Hematopoietic multipotent progenitor cell treated with erythropoietin and hydrocortisone succinate and interleukin-3 and kit ligand, for 8 days (in vitro differentiated cells): ENCODE results near the gene IQCH.
"Not testable (repeated sequence)": the region's sequence is repeated elsewhere in the genome, so short reads cannot be mapped to it uniquely, and the experiment has no call there.

ENCODE experiments used
- DNase-seq: peaks from one replicate; pipeline ENCODE4 v3.0.0-alpha.2; 2015

The IQCH gene

DNA sequence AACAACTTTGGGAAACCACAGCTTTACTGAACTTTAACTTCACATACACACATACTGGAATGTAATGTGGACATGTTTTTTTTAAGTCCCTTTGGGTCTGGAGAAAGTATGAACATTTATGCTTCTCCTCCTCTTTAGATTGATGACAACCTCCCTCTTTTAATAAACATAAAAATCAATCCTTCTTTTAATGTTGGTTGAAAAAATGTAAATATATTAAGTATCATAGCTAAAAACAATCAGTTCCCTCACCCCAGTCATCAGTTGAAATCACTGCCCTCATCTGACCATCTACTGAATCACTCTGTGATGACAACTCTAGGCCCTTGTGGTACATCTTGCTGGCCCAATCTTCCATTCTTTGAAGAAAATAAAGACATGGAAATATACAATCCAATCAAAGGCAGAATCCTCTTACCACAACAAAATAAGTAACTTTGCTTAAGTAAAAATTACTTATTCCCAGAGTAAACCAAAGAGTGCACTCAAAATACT is 6.5 kb upstream of the IQCH start:
- no peak for DNase-seq

GRCh38 chr15:67249830-67250229 is 4.8 kb upstream of the IQCH start:
- no peak for DNase-seq

GRCh38 chr15:67251318-67251717 is 3.3 kb upstream of the IQCH start:
- no peak for DNase-seq

DNA sequence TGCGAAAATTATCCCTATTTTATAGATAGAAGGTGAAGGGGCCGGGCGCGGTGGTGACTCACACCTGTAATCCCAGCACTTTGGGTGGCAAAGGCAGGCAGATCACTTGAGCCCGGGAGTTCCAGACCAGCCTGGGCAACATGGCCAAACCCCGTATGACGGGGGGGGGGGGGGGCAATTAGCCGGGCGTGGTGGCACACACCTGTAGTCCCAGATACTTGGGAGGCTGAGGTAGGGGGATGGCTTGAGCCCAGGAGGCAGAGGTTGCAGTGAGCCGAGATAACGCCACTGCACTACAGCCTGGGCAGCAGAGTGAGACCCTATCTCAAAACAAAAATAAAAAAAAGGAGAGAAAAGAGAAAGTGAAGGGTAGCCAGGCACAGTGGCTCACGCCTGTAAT is 1.5 kb upstream of the IQCH start:
- DNase-seq = no peak

DNA sequence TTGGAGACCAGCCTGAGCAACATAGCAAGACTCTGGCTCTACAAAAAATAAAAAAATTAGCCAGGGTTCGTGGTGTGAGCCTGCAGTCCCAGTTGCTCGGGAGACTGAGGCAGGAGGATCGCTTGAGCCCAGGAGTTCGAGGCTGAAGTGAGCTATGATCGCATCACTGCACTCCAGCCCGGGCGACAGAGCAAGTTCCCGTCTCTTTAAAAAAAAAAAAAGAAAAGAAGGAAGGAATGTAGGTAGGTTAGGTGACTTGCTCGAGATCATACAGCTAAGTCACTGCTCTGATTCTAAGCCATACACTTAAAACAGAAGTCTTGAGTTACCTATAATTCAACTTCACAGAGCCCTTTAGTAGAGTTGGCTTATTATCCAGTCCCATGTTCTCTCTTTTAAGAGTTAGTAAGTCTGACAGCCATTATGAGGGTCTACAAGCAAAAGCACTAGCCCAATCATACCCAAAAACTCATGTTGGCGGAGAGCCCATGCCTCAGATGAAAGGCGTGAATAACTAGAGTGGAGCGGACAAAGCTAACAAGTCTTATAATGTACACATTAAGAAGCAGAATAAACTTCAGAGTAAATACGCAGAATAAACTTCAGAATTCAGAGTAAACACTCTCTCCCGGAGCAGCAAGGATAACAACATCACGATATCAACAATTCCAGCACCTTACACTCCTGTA is 893 bp upstream of the IQCH start:
- no peak for DNase-seq

- no peak for DNase-seq
Measured at GRCh38 chr15:67256051-67256450, 1.5 kb downstream of the IQCH start.

DNA sequence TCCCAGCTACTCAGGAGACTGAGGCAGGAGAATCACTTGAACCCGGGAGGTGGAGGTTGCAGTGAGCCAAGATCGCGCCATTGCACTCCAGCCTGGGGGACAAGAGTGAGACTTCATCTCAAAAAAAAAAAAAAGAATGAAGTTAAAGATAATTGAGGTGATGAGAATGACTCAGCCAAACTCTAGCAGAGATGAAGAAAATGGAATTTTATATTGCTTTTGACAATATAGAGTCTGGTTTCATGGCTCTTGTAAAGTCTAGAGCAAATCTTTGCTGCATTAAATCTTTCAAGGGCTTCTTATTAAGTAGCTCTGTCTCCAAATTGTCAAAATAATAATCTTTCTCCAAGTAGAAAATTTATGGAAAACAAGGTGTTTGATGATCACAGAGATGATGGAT is 3.8 kb downstream of the IQCH start:
- DNase-seq = not testable (repeated sequence)

- DNase-seq = no peak
Measured at GRCh38 chr15:67259379-67259778, 4.8 kb downstream of the IQCH start.

DNA sequence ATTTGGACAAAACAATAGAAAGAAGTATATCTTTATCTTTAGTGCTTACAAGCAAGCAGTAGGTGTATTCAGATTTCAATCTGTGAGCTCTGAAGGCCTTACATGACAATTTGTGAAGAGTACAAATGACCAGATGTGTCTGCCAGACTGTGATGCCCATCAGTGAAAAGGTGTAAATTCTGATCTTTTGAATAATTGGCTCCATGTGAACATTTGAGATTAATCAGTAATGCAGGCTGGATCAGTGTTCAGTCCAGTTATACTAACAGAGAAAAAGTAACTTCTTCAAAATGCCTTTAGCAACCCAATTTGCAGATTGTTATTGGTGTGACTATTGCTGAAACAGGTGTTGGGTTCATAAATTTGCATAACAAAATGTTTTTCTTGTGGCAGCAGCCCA is 5.2 kb downstream of the IQCH start:
- DNase-seq = no peak

DNA sequence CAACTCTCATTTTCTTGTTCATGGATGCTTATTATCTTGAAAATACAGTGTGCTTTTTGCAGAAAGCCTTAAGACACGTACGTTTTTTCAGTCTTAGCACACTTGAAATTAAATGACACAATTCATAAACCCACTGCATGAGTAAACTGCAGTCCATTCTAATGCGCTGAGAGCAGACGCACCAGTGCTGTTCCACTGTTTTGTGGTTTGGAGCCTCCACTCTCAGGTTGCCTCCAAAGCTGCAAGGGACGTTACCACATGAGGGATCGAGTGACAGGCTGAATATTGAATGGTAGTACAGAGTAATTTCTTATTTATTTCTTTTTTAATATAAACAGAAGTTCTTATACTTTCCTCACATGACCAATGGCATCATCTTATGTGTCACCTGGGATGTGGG is 12.3 kb downstream of the IQCH start:
- no peak for DNase-seq

DNA sequence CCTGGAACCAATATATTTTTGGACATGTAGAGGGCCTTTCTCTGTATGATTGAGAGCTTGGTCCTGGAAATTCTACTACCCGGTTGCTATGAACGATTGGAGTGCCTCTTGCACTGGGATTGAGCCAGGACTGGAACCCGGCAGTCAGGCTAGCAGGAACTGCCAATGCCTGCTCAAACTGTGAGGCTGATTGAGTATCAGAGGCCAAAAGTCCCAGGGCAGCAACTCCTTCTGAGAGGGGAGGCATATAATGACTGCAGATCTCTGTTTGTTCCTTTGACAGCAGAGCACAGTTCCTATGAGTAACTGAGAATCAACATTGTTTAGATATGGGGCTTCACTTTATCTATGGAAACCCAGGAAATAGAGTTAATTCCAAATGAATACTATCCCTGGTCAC is 12.9 kb downstream of the IQCH start:
- DNase-seq = no peak

DNA sequence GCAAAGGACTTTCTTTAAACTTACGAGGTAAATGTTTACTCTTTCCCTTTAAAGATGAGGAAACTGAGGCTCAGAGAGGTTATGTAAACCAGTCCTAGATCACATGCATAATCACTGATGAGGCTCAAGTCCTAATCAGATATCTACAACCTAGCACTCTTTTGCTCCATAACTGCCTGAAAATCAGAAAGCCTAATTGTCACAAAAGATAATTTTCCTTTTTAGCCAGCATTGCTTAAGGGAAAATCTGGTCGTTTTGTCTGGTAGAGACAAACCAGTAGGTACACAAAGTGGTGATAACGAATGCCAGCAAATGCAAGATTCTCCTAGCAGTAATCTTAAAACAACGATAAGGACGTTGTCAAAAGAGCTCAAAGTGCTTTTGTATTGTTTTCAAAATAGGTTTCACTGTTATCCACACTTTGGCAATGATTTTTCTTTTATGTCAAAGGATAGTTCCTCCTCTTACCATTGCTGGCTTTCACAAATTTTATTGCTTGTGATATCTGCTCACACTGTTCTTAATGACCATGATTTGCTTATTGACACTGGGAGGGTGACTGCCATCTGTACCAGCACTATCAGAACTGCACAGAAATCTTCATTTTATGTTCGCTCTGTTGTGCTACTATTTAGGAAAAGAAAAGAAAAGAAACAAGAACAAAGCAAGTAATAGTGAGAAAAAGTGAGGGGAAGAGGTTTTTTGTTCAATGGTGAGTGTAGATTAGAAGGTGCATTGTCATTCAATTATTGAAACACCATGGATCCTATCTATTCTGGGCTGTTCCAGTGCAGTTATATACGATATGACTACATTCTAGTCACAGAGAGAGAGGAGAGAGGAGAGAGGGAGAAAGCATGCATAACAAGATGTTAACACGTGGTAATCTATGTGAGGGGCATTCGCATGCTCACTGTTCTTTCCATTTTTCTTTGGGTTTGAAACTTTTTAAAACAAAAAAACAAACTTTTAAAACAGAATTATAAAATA is 13.7 kb downstream of the IQCH start:
- DNase-seq = no peak

- DNase-seq = no peak
Measured at GRCh38 chr15:67274236-67274635, 19.6 kb downstream of the IQCH start.

GRCh38 chr15:67276666-67277065 is 22.1 kb downstream of the IQCH start:
- no peak for DNase-seq

DNA sequence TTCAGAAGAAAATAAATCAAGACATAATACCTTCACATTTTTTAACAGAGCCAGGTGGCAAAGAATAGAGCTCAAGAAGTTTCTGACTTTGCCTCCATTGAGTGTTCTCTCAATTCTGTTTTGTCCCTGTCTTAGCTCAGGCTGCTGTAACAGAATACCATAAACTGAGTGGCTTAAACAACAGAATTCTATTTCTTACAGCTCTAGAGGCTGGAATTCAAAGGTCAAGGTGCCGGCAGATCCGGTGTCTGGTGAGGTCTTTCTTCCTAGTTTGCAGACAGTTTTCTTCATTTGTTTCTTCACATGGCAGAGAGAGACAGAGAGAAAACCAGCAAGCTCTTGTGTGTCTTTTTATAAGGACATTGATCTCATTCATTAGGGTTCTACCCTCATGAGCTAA is 25.6 kb downstream of the IQCH start:
- DNase-seq = no peak

DNA sequence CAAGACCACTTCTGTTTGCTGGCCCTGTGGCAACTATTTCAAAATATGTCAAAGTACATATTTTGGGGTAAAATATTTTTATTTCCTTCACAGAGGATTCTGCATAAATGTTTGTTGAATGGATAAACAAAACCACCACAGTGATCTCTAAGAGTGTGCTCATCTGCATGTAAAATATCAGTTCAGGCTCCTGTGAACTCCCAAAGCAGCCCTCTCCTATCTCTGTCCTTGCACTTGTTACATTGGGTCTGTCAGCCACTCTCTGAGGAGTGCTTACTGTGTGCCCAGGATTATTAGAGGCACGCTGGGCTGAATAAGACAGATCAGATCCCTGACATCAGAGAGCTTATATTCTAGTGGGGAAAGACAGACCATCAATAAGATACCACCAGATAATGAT is 27.1 kb downstream of the IQCH start:
- DNase-seq = no peak

DNA sequence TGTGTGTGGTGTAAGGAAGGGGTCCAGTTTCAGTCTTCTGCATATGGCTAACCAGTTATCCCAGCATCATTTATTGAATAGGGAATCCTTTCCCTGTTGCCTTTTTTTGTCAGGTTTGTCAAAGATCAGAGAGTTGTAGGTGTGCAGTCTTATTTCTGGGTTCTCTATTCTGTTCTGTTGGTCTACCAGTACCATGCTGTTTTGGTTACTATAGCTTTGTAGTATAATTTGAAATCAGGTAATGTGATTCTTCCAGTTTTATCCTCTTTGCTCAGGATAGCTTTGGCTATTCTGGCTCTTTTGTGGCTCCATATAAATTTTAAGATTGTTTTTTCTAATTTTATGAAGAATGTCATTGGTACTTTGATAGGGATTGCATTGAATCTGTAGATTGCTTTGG is 31.0 kb downstream of the IQCH start:
- DNase-seq = not testable (repeated sequence)

DNA sequence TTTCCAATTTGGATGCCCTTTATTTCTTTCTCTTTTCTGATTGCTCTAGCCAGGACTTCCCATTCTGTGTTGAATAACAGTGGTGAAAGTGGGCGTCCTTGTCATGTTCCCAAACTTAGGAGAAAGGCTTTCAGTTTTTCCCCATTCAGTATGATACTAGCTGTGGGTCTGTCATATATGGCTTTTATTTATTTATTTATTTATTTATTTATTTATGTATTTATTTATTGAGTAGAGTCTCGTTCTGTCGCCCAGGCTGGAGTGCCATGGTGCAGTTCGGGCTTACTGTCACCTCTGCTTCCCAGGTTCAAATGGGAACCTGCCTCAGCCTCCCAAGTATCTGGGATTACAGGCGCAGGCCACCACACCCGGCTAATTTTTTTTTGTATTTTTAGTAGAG is 31.8 kb downstream of the IQCH start:
- not testable (repeated sequence) for DNase-seq

GRCh38 chr15:67290319-67290718 is 35.7 kb downstream of the IQCH start:
- DNase-seq = no peak

DNA sequence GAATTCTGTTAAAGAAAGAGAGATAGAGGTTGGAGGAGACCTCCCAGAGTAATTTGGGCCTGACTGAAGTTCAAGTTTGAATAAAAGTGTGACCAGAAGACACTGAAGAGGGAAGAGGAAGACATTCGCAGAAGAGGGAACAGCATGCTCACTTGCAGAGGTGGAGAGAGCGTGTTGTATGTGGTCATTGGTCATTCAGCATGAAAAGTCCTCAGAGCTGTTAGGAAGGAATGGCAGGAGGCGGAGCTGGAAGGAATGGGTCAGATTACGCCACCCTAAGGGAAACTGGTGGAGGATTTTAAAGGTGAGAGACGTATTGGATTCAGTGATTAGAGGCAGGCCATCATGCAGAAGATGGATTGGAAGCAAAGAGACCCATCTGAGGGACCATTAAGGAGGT is 41.6 kb downstream of the IQCH start:
- DNase-seq = no peak

DNA sequence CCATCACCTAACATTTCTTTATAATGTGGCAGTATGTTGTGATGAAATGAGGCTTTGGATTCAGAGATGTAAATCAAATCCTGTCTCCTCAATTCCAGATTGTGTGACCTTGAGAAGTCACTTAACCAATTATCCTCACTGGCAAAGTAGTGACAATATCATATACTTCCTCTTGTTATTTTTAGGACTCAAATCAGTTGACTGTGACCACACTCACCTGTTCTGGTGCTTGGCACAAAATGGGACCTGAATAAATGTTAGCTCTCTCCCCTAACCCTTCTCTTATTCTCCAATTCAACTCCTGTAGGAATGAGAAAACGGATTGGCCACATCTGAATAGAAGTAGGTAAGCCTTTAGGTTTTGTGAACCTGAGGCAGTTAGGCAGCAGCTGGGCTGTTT is 42.1 kb downstream of the IQCH start:
- DNase-seq = no peak

DNA sequence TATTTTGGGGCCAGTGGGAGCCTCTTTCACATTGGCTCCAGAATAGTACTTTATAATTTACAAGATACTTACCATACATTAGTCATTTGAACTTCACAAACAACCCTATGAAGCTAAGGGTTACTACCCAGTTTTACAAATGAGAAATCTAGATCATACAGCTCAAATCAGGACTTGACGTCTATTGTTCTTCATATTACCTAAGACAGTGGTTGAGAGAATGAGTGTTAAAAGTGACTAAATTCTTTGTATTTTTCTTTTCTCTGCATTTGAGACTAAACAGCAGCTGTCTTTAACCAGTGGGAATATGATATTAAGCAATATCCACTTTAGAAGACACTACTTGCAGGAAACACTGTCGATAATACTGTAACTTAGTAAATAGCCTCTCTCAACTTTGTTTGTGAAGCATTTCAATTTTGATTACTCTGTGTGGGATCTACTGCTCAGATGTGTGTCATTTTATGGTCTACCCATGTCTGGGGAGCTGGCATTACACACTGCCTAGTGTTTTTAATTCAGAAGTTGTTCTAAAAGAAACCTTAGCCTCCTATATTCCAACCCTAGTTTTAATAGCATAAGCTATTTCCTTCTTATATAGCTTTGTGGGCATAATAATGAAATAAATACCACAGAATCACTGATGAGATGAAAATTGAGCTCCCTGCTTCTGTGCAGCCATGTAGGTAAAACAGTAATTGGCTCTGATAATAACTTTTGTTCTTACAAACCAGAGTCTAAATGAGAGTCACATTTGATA is 45.9 kb downstream of the IQCH start:
- DNase-seq = no peak
